ENCODE measurements around the gene FNDC3B.

Gene FNDC3B

DNA sequence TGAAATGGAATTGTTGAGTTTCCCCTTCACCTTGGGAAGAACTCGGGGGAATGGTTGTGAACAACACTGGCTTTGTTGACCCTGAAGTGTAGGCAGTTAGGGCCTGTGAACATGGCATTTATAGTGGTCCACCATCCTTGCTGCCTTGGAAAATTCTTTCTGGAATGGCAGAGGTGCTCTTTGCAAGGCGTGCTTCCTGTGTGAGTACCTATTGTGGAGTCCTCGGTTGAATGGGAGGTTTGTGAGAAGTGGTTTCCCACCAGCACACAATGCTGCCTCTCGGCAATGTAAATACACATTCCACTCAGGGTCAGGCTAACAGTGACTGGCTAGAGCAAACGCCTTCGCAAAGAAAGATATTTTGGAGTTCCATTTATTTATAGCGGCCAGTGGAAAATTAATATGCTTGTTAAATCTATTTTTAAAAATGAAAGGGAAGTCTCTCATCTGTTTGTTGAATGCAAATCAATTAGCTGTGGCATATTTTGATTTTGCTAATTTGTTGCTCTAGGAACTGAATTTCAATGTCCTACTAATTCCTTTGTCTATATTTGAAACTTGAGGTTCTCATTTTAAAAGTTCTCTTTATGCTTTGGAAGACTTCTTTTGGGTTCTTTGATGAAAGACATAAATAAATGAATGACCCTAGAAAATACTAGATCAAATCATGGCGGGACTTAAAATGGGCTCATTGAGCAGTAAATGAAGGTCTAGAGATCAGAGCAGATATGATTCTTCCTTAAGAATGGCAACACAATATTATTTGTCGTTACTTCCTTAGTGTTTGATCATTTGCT, 59.5 kb downstream of the FNDC3B start:
- no peak for DNase-seq

DNA sequence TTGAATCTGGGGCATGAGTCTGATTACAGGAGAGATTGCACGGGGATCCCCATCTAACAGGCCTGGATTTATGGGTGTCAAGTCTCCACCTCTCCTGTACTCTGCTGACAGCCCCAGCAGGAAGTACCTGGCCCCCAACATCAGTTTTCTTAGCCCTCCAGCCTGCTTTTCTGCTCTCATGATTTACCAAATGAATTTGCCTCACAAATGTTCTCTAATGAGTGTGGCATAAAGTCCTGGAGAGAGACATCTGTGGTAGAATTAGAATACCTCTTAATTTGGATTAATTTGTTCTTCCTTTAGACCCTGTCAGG, 60.1 kb downstream of the FNDC3B start:
- no peak for DNase-seq

DNA sequence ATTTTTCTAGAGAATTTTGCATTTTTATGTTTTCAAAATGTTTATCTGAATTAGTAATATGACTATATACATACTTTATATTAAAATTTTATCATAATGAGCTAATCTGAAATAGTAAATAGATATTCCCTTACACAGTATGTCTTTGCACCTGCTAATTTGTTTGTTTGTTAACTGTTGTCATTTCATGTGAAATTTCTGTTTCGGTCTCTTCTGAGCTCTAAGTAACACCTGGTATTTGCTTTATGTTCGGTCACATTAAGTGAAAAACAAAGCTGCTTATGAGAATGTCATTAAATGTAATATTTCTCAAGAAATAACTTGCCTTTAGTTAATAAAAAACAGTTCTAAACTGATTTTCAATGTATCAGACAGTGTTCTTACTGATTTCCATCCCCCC, 61.1 kb downstream of the FNDC3B start:
- DNase-seq = no peak

DNA sequence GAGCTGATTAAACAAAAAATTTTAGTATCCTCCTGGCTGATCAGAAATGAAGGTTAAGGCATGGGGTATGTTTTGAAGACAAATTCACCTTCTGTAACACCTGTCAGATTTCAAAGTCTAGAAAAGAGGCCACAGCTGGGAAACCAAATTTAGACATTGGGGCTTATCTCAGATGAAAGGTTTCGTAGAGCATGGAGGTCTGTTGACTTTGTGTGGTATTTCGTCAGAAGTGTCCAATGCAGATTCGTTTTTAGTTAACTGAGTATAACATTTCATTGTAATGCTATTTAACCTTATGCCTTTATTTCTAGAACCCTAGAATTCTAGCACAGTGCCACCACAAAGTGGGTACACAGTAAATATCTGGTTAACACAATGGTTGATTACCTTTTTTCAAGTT, 61.7 kb downstream of the FNDC3B start:
- no peak for DNase-seq

DNA sequence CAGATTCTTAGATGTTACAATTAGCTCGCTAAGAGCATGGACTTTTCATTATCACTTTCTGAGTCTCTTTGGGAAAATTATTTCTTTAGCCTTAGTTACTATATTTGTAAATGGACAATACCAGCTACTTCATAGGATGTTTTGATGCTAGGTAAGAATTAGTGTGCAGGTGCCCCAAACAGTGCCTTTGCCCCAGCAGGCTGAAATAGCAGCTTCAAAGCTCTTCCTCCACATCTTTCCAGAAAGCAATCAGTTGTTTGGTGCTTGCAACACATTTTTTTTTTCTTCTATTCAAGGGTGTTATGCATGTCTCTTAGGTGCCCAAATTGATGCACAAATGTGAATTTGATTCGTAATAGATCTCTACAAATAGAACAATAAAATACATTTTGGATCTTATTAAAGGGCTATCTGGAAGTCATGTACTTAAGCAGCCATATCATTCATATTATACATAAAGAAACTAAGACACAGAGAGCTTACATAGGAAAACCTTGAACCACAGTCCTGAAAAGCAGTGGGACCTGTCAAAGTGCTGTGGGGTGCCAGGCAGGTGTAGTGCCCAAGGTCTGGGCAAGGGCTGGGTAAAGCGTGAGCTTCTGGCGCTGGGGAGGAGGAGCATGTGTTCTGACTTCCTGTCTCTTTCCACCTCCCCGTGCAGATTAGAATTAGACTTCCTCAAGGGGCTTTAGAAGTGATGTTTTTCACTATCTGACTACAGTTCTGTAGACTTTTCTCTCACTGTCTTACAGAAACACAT, 62.9 kb downstream of the FNDC3B start:
- DNase-seq = no peak

DNA sequence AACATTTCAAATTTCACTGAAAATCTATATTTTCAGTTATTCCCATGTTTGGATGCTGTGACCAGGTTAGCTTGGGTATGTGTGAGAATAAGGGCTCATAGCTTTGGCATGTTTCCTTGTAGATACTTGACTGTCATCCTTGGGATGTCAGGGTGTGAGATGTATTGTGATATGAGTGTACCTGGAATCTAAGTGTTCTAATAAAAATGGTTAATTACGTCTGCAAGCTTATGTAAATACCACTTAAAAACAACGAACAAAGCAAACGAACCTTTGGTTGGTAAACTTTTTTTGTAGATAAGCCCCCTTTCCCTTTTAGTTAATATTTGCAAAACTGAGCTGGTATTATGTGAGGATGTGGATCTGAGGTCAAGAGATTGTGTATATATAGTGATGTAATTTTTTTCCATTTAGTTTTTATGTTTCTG, 63.5 kb downstream of the FNDC3B start:
- DNase-seq = no peak

DNA sequence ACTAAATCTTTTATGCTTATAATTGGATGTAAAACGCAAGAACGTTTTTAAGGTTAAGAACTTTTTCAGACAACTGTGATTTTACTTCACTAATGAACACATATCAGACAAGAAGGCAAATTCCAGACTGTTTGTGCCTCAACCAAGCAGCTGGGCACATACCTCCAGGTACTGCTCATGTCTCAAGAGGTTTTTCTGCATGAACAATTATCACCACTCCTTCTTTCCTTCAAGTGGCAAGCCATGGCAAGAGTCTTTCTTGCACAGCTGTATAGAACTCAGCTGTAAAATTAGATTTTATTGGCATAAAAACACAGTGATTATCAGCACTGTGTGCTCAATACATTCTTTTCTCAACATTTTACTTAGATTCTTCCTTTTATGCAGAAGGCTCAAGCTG, 64.3 kb downstream of the FNDC3B start:
- DNase-seq = no peak

DNA sequence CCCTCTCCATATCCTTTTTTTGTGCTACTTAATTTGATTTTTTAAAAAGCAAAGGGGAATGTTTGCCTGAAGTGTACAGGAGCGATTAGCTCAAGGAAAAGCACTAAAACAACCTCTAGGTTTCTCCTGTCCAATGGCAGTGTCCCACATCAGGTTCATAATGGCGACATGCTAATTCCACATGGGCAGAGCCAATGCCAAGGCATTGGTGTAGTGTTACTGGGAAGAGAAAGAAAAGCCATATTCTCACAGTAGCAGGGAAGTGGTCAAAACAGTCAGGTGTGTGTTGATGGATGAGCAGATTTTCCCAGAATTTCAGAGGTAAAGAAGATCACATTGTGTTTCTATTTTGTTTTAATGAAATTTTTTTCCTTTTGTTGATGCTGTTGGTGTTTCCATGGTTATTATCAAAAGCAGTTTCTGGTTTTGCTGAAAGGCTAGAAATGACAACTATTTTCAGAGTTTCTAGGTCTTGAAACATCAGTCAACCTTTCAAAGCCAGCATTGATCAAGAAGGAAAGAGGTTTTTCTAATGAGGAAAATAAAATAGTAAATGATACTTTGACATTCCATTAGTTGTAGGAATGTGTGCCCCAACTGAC, 65.2 kb downstream of the FNDC3B start:
- DNase-seq = no peak

DNA sequence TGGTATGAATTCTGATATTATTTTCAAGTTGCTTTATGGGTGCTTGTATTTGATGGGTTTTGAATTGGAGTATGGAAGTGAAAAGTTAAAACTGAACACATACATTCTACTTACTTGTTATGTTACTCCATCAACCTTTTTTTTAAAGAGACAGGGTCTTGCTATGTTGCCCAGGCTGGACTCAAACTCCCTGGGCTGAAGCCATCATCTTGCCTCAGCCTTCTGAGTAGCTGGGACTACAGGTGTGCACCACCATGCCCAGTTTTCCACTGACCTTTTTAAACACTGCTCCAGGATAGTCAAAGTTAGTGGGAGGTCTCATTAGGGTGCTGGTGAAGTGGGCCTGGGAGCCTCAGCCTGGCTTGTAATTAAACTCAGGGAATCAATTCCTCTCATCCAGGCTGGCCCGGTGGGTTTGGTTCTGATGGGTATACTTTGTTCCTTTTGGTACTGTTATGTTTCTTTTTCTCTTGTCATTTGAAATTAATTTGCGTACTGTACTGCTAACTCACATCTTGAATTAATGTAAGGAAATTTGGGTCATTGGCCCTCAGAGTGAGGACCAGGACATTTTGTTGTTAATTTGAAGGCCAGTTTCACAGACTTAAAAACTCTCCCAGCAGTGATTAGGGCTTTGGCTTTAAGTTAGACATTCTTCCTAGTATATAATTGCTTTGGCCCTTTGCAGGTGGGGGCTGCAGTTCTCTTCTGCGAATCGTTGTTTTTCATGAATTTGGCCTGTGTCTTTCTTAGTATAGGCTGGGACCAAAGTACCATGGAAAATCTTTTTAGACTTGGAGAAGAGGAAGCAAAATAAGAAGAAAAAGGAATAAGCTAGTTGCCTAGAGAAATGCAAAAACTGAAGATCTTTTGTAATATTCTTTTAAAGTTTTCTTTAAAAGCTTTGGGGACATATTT, 66.9 kb downstream of the FNDC3B start:
- no peak for DNase-seq

DNA sequence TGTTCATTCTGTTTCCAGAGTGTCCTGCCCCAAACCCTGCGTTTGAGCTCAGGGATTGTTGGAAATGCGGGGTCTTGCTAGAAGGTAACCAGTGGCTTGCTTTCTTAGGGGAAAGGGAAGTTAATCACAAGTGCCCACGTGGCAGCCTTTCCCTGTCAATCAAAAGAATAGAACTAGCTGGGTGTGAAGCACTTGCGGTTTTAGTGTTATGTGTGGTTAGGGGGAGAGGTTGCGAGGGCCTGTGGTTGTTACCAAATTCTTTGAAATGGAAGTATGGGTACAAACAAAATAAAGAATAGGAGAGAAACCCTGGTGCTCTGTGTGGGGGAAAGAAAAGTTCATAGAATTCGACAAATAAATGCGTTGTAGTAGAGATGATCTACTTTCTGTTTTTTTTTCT, 67.6 kb downstream of the FNDC3B start:
- DNase-seq = peak; percentile 50

DNA sequence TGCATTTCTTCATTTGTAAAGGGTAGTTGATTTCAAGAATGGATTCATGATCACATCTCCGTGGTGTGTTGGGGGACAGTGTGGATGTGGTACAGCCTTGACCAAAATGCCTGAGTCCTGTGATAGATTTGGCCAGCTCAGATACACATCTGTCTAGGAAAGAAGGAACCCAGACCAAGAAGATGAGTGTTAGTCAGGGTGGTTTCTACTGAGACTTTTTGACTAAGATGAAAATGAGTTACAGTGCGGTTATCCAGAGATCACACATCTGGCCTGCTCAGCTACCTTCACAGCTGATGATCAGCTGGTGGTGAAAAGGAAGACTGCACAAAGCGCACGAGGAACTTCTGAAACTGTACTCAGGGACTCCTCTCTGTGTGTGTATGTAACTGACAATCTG, 68.0 kb downstream of the FNDC3B start:
- DNase-seq = no peak

DNA sequence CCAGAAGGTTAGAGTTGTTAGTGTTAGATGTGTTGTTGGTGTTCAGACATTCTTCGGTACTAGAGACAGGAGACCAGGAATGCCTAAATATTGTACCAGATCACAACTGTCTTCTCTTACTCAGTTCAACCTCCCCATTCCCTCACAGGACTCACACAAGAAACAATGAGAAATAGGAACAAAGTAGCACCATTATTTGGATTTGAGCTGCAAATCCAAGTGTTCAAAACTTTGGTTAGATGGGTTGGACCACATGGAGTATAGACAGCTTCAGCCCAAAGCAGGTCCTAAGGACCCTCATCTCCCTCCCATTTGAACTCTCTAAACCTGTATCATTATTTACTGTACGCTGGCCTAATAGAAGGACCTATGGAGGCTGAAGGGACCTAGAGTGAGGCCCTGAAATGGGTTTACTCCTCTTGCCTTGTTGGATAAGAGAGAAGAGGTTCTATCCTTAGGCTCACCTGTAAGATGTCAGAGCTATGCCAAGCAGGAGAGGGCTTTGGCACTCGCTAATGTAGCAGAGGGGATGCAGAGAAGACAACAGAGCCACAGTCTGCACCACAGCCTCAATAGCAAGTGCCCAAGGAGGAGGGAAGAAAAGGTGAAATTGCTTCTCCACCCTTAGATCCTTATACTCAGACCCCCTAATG, 70.9 kb downstream of the FNDC3B start:
- no peak for DNase-seq

DNA sequence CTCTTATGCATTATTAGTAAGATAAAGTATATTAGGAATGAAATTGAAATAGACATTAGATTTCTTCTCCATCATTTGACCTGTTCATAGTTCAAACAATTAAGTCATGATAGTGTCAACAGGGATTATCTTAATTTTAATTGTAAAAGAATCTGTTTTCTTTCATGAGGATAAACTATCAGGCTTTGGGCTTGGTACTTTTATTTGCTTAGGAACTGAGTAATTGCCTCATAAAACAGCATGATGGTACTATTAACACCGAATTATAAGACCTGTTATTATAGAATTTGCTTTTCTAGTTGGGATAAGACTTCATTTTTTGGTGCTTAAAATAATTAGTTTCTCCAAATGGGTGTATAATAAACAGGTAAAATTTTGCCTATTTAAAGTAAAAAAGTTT, 71.8 kb downstream of the FNDC3B start:
- no peak for DNase-seq

DNA sequence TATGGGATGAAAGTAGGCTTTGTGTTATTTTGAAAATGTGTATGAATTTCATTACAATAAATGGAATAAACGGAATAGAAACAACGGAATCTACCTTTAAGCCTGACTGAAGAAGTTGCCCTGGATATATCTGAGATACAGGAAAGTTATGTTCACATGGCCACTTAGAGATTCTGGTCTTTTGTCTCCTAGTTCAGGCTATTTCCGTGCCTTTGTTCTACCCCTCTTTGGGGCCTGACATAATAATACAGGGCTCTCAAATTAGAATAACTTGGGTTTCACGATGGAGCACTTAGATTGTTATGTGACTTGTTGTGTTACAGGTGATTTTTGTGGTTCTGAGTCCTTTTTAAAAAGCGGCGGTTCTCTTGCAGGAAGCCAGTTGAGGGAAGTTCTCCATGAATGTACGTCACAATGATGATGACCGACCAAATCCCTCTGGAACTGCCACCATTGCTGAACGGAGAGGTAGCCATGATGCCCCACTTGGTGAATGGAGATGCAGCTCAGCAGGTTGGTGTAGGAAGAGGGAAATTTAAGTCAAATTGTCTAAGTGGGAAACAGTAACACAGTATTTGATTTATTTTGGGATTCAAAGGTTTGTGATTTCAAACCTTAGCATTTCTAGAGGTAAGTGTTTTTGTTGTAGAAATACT, 72.8 kb downstream of the FNDC3B start:
- no peak for DNase-seq

DNA sequence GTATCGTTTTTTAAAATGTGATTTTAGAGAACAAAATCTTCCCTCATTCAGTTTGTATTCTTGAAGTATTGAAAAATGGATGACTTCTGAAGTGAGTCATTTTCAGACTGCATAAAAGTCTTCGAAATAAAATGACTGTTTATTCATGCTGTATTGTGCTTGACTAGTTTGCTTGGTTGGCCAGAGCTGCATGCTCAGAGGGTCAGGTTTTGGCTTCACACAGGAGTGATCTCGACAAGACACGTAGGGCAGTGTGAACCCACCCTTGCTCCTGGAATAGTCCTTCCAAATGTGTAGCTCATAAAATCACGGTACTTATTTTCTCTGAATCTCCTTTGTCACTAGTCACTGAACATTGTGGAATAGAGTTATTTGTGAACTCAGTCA, 73.3 kb downstream of the FNDC3B start:
- no peak for DNase-seq

DNA sequence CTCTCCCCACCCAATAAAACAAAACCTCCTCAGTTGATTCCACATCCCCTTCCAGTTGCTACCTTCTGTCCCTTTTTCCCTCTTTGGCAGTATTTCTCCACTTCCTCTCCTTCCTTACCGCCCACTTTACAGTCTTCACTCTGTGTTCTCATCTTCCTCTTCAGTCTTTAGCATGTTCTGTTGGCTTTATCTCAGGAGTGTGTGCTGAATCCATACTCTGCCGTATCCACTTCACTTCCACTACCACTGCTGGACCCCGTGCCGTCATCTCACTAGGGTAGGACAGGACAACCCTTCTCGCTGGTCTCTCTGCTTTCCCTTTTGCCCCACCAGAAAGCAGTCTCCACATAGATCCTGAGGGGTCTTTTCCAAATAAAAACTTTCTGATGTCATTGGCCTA, 74.3 kb downstream of the FNDC3B start:
- DNase-seq = no peak

DNA sequence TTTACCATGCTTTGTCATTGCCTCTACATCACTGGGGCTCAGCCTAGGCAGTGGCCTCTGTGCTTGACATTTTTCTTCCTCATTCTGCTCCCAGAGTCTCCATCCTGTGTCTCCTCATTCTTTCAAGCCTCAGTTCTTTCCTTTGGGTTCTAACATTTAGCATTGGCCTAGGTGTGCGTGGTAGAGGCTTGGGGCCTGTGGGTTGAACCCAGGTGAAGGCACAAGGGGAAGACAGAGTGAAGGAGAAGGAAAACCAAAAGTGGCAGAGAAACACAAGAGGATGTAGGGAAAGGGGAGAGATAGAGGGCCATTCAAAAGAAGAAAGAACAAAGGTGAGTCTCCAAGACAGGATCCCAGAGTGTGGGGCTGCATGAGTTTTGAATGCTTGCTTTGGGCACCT, 75.7 kb downstream of the FNDC3B start:
- no peak for DNase-seq

DNA sequence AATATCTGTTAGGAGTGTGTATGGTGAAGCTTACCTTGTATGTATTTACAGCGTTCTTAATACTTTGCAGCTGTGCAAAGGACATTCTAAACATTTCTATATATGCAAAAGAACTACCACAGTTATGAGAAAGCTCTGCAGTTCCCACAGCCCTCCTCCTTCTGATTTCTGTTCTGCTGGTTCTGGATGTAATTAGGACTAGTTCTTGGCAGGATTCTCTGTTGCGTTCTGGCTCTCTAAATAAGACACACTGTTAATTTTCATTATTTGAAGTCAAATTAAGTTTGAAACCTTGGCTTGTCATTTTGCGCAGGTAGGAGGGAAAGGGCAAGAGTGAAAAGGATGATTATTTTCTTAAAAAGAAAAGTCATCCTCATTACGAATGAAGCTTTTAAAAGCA, 76.4 kb downstream of the FNDC3B start:
- DNase-seq = no peak

DNA sequence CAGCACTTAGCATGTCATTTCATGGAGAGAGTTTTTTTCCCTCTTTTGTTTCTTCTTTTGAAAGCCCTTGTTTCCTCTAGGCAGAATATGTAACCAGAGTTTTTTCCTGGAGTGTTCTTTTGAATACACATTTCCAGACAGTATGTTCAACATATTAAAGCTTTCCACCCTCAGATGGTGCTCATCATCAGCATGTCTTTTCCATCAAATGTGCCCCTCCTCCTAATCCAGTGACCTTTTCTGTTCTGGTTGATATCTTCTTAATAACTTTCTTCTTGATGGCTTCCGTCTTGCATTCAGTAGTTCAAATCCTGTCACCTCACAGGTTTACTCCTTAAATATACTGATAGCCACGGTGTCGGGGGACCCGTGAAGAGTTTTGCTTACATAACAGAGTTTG, 78.6 kb downstream of the FNDC3B start:
- no peak for DNase-seq

DNA sequence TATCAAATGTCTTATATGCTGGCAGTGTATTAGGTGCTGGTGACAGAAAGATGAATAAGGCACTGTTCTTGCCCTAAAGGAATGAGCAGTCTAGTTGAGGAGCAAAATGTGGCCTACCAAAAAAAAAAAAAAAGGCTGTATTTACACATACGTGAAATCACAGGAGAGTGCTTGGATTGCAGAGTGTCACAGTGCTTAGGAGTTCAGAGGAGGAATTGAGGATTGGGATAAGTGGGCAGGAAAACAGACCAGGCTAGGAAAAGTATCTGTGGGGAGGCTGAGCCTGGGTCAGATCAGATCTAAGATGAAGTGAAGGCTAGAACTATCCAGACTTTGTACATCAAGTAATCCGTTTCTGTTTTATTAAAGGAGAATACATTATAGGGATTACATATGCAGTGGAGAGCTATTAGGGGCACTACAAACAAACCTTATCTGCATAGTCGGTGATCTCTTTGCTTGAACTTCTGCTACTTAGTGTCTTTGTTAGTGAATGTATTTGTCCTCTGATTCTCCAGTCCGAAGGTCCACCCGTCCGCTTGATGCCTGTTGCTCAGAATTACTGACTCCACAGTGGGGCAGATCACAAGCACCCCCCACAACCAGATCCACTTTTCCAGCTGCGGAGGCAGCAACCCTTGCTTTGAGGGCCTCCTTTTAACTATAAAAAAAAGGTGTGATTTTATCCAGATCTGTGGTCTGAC, 80.0 kb downstream of the FNDC3B start:
- no peak for DNase-seq

DNA sequence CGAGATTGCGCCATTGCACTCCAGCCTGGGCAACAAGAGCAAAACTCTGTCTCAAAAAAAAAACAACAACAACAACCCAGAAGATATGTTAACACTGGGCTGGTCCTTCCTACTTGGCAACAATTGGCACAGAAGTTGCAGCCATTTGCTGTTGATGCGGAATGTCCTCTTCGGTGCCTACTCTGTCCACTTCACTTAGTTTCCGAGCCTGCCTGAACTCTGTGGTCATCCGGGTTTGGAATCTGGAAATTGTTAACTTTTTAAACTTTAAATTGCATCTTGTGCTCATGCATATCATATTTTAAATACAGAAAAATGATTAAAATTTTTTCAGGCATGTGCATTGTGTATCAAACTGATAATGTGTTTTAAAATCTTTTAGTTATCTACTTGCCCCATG, 81.5 kb downstream of the FNDC3B start:
- DNase-seq = no peak
